Liver (tissue), 3 donors: ENCODE measurements around the gene EPB41L4A.

Experiments
- EGR1 ChIP-seq, 2 donors: IDR thresholded peaks; 2 replicates each; pipeline ENCODE4 v1.6.1; 2016 to 2018; ENCODE audit warnings: antibody characterized with exemption in 2 of 2, low read depth in 2 of 2
- JUND ChIP-seq, 2 donors: IDR thresholded peaks; 2 replicates each; pipeline ENCODE4 v1.6.1; 2016; ENCODE audit warnings: antibody characterized with exemption in 2 of 2
- NR2F2 ChIP-seq: IDR thresholded peaks from 2 replicates; pipeline ENCODE4 v1.6.1; 2016; ENCODE audit warnings: antibody characterized with exemption
- RAD21 ChIP-seq, 2 donors: IDR thresholded peaks; 2 replicates each; pipeline ENCODE4 v1.6.1; 2016; ENCODE audit warnings: antibody characterized with exemption in 2 of 2, mild to moderate bottlenecking in 2 of 2
- TAF1 ChIP-seq: conservative IDR thresholded peaks from 2 replicates; pipeline ENCODE4 v1.6.1; 2016; ENCODE audit warnings: antibody characterized with exemption, mild to moderate bottlenecking
- TF ChIP-seq, protein P1 (sequence below): fragments of 150-350 bp; IDR thresholded peaks from 2 replicates; pipeline ENCODE4 v1.5.1; 2017; ENCODE audit warnings: improper control_type of control experiment, low read depth, low read length; ENCODE audit not compliant: missing input control
- TF ChIP-seq, protein P2 (sequence below): IDR thresholded peaks from 2 replicates; pipeline ENCODE4 v1.6.1; 2016; ENCODE audit warnings: antibody characterized with exemption
- TF ChIP-seq, protein P3 (sequence below): IDR thresholded peaks from 2 replicates; pipeline ENCODE4 v1.6.1; 2016; ENCODE audit warnings: antibody characterized with exemption
- TF ChIP-seq, protein P4 (sequence below): IDR thresholded peaks from 2 replicates; pipeline ENCODE4 v1.6.1; 2016; ENCODE audit warnings: antibody characterized with exemption, mild to moderate bottlenecking
- TF ChIP-seq, protein P5 (sequence below): IDR thresholded peaks from 2 replicates; pipeline ENCODE4 v1.6.1; 2016; ENCODE audit warnings: antibody characterized with exemption
- donor health status: healthy.
- donor health status: healthy.

DNA sequence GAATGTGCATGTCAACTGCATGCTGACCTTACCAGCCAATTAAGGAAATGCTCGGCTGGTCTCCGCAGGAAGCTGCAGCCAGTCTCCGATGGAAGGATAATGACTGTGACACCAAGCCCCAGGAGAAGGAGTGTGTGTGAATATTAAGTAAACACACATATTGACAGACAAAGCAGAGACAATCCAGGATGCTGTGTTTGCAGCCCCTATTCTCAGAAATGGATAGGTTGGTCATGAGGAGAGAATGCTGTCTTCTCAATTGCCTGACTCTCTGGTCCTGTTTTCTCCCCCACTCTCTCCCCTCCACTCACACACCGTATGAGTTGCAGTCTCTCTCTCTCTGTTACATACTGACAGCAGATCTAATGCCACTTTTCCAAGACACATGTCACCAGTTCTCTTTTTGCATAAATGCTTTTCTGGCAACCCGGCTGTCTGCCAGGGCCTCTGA lies 85.7 kb downstream of the EPB41L4A start:
- TF ChIP-seq, protein P1, sequence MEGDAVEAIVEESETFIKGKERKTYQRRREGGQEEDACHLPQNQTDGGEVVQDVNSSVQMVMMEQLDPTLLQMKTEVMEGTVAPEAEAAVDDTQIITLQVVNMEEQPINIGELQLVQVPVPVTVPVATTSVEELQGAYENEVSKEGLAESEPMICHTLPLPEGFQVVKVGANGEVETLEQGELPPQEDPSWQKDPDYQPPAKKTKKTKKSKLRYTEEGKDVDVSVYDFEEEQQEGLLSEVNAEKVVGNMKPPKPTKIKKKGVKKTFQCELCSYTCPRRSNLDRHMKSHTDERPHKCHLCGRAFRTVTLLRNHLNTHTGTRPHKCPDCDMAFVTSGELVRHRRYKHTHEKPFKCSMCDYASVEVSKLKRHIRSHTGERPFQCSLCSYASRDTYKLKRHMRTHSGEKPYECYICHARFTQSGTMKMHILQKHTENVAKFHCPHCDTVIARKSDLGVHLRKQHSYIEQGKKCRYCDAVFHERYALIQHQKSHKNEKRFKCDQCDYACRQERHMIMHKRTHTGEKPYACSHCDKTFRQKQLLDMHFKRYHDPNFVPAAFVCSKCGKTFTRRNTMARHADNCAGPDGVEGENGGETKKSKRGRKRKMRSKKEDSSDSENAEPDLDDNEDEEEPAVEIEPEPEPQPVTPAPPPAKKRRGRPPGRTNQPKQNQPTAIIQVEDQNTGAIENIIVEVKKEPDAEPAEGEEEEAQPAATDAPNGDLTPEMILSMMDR = no peak
- TF ChIP-seq RAD21 (IDR thresholded peaks at IDR 0.05) = no peak
- TF ChIP-seq, protein P2, sequence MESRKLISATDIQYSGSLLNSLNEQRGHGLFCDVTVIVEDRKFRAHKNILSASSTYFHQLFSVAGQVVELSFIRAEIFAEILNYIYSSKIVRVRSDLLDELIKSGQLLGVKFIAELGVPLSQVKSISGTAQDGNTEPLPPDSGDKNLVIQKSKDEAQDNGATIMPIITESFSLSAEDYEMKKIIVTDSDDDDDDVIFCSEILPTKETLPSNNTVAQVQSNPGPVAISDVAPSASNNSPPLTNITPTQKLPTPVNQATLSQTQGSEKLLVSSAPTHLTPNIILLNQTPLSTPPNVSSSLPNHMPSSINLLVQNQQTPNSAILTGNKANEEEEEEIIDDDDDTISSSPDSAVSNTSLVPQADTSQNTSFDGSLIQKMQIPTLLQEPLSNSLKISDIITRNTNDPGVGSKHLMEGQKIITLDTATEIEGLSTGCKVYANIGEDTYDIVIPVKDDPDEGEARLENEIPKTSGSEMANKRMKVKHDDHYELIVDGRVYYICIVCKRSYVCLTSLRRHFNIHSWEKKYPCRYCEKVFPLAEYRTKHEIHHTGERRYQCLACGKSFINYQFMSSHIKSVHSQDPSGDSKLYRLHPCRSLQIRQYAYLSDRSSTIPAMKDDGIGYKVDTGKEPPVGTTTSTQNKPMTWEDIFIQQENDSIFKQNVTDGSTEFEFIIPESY = no peak
- TF ChIP-seq, protein P3, sequence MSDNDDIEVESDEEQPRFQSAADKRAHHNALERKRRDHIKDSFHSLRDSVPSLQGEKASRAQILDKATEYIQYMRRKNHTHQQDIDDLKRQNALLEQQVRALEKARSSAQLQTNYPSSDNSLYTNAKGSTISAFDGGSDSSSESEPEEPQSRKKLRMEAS = no peak
- TF ChIP-seq NR2F2 = peak; percentile 22
- no peak for TF ChIP-seq TAF1
- TF ChIP-seq, protein P4, sequence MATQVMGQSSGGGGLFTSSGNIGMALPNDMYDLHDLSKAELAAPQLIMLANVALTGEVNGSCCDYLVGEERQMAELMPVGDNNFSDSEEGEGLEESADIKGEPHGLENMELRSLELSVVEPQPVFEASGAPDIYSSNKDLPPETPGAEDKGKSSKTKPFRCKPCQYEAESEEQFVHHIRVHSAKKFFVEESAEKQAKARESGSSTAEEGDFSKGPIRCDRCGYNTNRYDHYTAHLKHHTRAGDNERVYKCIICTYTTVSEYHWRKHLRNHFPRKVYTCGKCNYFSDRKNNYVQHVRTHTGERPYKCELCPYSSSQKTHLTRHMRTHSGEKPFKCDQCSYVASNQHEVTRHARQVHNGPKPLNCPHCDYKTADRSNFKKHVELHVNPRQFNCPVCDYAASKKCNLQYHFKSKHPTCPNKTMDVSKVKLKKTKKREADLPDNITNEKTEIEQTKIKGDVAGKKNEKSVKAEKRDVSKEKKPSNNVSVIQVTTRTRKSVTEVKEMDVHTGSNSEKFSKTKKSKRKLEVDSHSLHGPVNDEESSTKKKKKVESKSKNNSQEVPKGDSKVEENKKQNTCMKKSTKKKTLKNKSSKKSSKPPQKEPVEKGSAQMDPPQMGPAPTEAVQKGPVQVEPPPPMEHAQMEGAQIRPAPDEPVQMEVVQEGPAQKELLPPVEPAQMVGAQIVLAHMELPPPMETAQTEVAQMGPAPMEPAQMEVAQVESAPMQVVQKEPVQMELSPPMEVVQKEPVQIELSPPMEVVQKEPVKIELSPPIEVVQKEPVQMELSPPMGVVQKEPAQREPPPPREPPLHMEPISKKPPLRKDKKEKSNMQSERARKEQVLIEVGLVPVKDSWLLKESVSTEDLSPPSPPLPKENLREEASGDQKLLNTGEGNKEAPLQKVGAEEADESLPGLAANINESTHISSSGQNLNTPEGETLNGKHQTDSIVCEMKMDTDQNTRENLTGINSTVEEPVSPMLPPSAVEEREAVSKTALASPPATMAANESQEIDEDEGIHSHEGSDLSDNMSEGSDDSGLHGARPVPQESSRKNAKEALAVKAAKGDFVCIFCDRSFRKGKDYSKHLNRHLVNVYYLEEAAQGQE = no peak
- TF ChIP-seq, protein P5, sequence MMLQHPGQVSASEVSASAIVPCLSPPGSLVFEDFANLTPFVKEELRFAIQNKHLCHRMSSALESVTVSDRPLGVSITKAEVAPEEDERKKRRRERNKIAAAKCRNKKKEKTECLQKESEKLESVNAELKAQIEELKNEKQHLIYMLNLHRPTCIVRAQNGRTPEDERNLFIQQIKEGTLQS = no peak
- no peak for TF ChIP-seq JUND (IDR thresholded peaks at IDR 0.05)
- no peak for TF ChIP-seq EGR1 (IDR thresholded peaks at IDR 0.05; ENCODE audit: low read depth in 2 of 2)
